ENCODE results near the gene UNC5C.

GRCh38 chr4:95386410-95386809, 162.4 kb downstream of the UNC5C start:
- TF ChIP-seq CTCF (IDR thresholded peaks at IDR 0.05) (no peak), POLR2A (IDR thresholded peaks at IDR 0.05) (no peak)
